ENCODE measurements around the gene PRKAG1.

DNA sequence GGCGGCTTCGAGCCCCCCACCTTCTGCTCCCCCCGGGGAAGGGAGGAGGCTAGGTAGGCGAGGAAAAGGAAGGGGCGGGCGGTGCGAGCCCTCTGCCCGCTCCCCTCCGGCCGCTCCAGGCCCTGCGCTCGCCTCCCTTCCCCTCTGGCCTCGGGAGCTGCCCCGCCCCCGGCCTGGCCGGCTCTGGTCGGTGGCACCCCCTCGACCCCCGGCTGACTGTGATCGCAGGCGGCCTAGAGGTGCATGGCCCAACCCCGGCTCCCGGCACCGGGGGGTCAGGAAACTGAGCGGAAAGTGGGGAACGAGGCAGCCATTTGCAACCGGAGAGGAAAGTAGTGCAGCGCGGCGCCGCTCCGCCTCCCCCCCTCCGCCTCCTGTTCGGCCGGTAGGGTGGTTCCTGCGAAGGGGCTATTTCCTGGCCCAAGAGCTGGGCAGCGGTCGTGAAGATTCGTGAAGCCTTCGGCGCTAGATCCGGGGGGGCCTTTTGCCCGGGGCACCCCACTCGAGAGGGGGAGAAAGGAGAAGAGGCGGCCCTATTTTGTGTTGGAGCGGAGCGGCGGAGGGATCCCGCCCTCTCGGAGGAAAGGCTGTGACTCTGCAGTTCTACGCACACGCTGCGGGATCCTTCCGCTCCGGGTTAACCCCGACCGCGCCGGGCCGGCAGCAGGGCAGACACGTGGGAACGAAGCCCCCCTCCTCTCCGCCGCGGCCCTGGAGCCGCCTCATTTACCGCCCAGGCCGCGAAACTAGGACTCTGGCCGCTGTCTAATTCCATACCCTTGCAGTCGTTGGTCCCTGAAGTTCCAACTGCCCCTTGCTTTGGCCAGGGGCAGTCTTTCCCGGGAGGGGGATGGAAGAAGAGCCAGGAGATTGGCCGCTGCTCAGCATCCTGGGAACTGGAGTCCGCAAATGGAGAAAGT lies 41.9 kb upstream of the PRKAG1 start, which contains the start of gene KMT2D:
- TF ChIP-seq, protein P1, sequence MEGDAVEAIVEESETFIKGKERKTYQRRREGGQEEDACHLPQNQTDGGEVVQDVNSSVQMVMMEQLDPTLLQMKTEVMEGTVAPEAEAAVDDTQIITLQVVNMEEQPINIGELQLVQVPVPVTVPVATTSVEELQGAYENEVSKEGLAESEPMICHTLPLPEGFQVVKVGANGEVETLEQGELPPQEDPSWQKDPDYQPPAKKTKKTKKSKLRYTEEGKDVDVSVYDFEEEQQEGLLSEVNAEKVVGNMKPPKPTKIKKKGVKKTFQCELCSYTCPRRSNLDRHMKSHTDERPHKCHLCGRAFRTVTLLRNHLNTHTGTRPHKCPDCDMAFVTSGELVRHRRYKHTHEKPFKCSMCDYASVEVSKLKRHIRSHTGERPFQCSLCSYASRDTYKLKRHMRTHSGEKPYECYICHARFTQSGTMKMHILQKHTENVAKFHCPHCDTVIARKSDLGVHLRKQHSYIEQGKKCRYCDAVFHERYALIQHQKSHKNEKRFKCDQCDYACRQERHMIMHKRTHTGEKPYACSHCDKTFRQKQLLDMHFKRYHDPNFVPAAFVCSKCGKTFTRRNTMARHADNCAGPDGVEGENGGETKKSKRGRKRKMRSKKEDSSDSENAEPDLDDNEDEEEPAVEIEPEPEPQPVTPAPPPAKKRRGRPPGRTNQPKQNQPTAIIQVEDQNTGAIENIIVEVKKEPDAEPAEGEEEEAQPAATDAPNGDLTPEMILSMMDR (IDR thresholded peaks at IDR 0.05), result peak in 8 of 12 donors; percentile 8 to 44 (median 32)
- TF ChIP-seq POLR2A (IDR thresholded peaks at IDR 0.05), result peak in 1 of 2 donors; percentile 50

Data from heart left ventricle (tissue), 13 donors.